HepG2 (cell line): ENCODE data around the gene BRD3. TPM values are rescaled to one million over a fixed set of nuclear protein-coding genes. Genes with fewer than 3 reads are reported as not detected.
A peak's percentile ranks its signal among the peaks of the same experiment; 100 is the strongest.

Source experiments
- CBX1 ChIP-seq: IDR thresholded peaks from one replicate; pipeline ENCODE4 v1.6.1; 2016; ENCODE audit warnings: antibody characterized with exemption, low read depth
- ESRRA ChIP-seq: sonication (generic); formaldehyde crosslinking; IDR thresholded peaks from 2 replicates; pipeline ENCODE4 v1.5.1; 2020; ENCODE audit warnings: mild to moderate bottlenecking, low read depth, missing genetic modification reagents
- ISL2 ChIP-seq: sonication (generic); formaldehyde crosslinking; IDR thresholded peaks from 2 replicates; pipeline ENCODE4 v1.5.0; 2020; ENCODE audit warnings: missing genetic modification reagents
- MAFK ChIP-seq, 2 experiments: IDR thresholded peaks in 1 of 2; conservative IDR thresholded peaks in 1 of 2; 2 replicates each; pipeline ENCODE4 v1.6.1; 2011; ENCODE audit warnings: improper control_type of control experiment in 2 of 2, low read length in 2 of 2
- TBX3 ChIP-seq: fragments of 450-650 bp; IDR thresholded peaks from 2 replicates; pipeline ENCODE4 v1.6.1; 2017; ENCODE audit warnings: antibody characterized with exemption, mild to moderate bottlenecking, inconsistent platforms, borderline replicate concordance
- TRIM24 ChIP-seq: sonication (generic); formaldehyde crosslinking; IDR thresholded peaks from 2 replicates; pipeline ENCODE4 v1.8.0; 2022; ENCODE audit warnings: mild to moderate bottlenecking, missing genetic modification reagents
- ZBTB7A ChIP-seq: sonication (generic); formaldehyde crosslinking; IDR thresholded peaks from 2 replicates; pipeline ENCODE4 v1.8.0; 2022; ENCODE audit warnings: mild to moderate bottlenecking, missing genetic modification reagents
- ZNF124 ChIP-seq: sonication (generic); formaldehyde crosslinking; IDR thresholded peaks from 2 replicates; pipeline ENCODE4 v1.4.0; 2020; ENCODE audit warnings: missing genetic modification reagents
- ZNF235 ChIP-seq: sonication (generic); formaldehyde crosslinking; IDR thresholded peaks from 2 replicates; pipeline ENCODE4 v1.8.1; 2023; ENCODE audit warnings: mild to moderate bottlenecking, missing genetic modification reagents, borderline replicate concordance
- ZNF350 ChIP-seq: sonication (generic); formaldehyde crosslinking; IDR thresholded peaks from 2 replicates; pipeline ENCODE4 v1.4.0; 2020; ENCODE audit warnings: mild to moderate bottlenecking, low read depth, missing genetic modification reagents, borderline replicate concordance
- ZNF484 ChIP-seq: sonication (generic); formaldehyde crosslinking; IDR thresholded peaks from 2 replicates; pipeline ENCODE4 v1.5.1; 2020; ENCODE audit warnings: mild to moderate bottlenecking, low read depth, missing genetic modification reagents, borderline replicate concordance
- ZNF557 ChIP-seq: sonication (generic); formaldehyde crosslinking; IDR thresholded peaks from 2 replicates; pipeline ENCODE4 v1.4.0; 2020; ENCODE audit warnings: missing genetic modification reagents
- ZNF616 ChIP-seq: sonication (generic); formaldehyde crosslinking; IDR thresholded peaks from 2 replicates; pipeline ENCODE4 v1.5.0; 2020; ENCODE audit warnings: low read depth, mild to moderate bottlenecking, missing genetic modification reagents
- ZNF720 ChIP-seq: sonication (generic); formaldehyde crosslinking; IDR thresholded peaks from 2 replicates; pipeline ENCODE4 v1.4.0; 2020; ENCODE audit warnings: missing genetic modification reagents
- ZNF766 ChIP-seq: sonication (generic); formaldehyde crosslinking; IDR thresholded peaks from 2 replicates; pipeline ENCODE4 v1.5.0; 2020; ENCODE audit warnings: missing genetic modification reagents, borderline replicate concordance
- polyA plus RNA-seq, 8 experiments: library from polyadenylated mRNA; depleted of rRNA in 3 of 8; stranded (reverse) in 7 of 8; unstranded in 1 of 8; fragments of >200 nt; fragmentation: Illumina TruSeq in 4 of 8; extraction: Trizol in 4 of 8; gene quantifications; 2 replicates each; pipeline versions ENCODE4 v1.2.1 to v1.2.3, GENCODE V29; 2011 to 2016; ENCODE audit warnings: low read depth in 4 of 8, missing spikeins in 1 of 8, mixed read lengths in 1 of 8; ENCODE audit not compliant: insufficient read depth in 1 of 8
- total RNA-seq, 5 experiments: library from RNA; depleted of rRNA; stranded (reverse); fragments of >200 nt; fragmentation: Illumina TruSeq; extraction: Trizol; gene quantifications; 2 replicates each; pipeline ENCODE4 v1.2.3, GENCODE V29; 2016; ENCODE audit warnings: low read depth in 1 of 5
- TF ChIP-seq, protein P1 (sequence below): sonication (generic); formaldehyde crosslinking; IDR thresholded peaks from 2 replicates; pipeline ENCODE4 v1.9.0; 2021; ENCODE audit warnings: missing genetic modification reagents, borderline replicate concordance
- TF ChIP-seq, protein P2 (sequence below), 2 experiments: IDR thresholded peaks; 2 replicates each; pipeline ENCODE4 v1.6.1; 2011 to 2012; ENCODE audit warnings: low read length in 2 of 2, borderline replicate concordance in 1 of 2, low read depth in 1 of 2, mild to moderate bottlenecking in 1 of 2, moderate library complexity in 1 of 2
- TF ChIP-seq, protein P3 (sequence below): IDR thresholded peaks from 2 replicates; pipeline ENCODE4 v1.4.0; 2020; ENCODE audit warnings: mild to moderate bottlenecking, missing genetic modification reagents

BRD3 gene
- total and polyA plus RNA-seq, 2 of the 13 experiments (the other 11 are each of a cell fraction or from before 2014, with no cell fraction given): 5.9 to 12.9 TPM

DNA sequence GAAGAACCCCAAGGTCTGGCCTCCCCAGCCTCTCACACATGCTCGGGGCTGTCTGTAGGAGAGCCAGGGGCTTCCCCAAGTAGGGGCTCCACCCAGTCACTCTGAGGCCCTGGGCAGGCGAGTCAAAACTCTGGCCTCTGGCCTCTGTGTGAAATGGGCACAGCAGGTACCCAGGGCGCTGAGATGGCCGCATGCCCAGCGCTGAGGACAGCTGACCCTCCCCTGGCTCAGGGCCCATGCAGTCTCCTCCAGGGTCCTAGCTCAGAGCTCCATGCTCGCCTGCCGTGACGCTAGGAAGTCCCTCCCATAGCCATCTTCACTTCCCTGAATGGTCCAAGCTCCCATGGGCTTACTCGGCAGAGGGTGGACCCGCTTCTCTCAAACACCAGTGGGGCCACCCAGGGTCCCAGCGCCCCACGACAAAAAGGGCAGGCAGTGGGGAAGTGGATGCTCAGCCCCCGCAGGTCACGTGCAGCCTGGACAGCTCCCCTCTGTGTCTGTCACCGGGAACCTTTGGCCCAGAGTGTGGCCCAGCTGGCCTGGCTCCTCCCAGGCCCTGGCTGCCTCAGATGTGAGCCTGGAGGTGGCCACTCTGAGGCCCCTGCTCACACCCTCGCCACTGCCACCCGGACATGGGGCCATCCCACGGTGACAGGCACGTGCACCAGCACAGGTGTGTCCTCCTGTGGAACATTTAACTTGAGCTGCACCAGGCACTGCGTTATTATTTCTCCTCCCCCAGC lies 63.5 kb downstream of the BRD3 start (continued):
- TF ChIP-seq, protein P1, sequence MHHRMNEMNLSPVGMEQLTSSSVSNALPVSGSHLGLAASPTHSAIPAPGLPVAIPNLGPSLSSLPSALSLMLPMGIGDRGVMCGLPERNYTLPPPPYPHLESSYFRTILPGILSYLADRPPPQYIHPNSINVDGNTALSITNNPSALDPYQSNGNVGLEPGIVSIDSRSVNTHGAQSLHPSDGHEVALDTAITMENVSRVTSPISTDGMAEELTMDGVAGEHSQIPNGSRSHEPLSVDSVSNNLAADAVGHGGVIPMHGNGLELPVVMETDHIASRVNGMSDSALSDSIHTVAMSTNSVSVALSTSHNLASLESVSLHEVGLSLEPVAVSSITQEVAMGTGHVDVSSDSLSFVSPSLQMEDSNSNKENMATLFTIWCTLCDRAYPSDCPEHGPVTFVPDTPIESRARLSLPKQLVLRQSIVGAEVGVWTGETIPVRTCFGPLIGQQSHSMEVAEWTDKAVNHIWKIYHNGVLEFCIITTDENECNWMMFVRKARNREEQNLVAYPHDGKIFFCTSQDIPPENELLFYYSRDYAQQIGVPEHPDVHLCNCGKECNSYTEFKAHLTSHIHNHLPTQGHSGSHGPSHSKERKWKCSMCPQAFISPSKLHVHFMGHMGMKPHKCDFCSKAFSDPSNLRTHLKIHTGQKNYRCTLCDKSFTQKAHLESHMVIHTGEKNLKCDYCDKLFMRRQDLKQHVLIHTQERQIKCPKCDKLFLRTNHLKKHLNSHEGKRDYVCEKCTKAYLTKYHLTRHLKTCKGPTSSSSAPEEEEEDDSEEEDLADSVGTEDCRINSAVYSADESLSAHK: no peak
- TF ChIP-seq ISL2 (CRISPR knock-in tag): no peak
- TF ChIP-seq ZNF616 (CRISPR knock-in tag): no peak
- TF ChIP-seq ZNF124 (CRISPR knock-in tag): no peak
- TF ChIP-seq TRIM24 (CRISPR knock-in tag): no peak
- TF ChIP-seq ZNF766 (CRISPR knock-in tag): no peak
- TF ChIP-seq ESRRA (CRISPR knock-in tag): no peak
- no peak for TF ChIP-seq TBX3
- TF ChIP-seq, protein P2, sequence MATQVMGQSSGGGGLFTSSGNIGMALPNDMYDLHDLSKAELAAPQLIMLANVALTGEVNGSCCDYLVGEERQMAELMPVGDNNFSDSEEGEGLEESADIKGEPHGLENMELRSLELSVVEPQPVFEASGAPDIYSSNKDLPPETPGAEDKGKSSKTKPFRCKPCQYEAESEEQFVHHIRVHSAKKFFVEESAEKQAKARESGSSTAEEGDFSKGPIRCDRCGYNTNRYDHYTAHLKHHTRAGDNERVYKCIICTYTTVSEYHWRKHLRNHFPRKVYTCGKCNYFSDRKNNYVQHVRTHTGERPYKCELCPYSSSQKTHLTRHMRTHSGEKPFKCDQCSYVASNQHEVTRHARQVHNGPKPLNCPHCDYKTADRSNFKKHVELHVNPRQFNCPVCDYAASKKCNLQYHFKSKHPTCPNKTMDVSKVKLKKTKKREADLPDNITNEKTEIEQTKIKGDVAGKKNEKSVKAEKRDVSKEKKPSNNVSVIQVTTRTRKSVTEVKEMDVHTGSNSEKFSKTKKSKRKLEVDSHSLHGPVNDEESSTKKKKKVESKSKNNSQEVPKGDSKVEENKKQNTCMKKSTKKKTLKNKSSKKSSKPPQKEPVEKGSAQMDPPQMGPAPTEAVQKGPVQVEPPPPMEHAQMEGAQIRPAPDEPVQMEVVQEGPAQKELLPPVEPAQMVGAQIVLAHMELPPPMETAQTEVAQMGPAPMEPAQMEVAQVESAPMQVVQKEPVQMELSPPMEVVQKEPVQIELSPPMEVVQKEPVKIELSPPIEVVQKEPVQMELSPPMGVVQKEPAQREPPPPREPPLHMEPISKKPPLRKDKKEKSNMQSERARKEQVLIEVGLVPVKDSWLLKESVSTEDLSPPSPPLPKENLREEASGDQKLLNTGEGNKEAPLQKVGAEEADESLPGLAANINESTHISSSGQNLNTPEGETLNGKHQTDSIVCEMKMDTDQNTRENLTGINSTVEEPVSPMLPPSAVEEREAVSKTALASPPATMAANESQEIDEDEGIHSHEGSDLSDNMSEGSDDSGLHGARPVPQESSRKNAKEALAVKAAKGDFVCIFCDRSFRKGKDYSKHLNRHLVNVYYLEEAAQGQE (IDR thresholded peaks at IDR 0.05; ENCODE audit: borderline replicate concordance in 1 of 2, low read depth in 1 of 2, low read length in 2 of 2): peak; percentile 30 to 82
- no peak for TF ChIP-seq ZNF557 (CRISPR knock-in tag)
- TF ChIP-seq, protein P3, sequence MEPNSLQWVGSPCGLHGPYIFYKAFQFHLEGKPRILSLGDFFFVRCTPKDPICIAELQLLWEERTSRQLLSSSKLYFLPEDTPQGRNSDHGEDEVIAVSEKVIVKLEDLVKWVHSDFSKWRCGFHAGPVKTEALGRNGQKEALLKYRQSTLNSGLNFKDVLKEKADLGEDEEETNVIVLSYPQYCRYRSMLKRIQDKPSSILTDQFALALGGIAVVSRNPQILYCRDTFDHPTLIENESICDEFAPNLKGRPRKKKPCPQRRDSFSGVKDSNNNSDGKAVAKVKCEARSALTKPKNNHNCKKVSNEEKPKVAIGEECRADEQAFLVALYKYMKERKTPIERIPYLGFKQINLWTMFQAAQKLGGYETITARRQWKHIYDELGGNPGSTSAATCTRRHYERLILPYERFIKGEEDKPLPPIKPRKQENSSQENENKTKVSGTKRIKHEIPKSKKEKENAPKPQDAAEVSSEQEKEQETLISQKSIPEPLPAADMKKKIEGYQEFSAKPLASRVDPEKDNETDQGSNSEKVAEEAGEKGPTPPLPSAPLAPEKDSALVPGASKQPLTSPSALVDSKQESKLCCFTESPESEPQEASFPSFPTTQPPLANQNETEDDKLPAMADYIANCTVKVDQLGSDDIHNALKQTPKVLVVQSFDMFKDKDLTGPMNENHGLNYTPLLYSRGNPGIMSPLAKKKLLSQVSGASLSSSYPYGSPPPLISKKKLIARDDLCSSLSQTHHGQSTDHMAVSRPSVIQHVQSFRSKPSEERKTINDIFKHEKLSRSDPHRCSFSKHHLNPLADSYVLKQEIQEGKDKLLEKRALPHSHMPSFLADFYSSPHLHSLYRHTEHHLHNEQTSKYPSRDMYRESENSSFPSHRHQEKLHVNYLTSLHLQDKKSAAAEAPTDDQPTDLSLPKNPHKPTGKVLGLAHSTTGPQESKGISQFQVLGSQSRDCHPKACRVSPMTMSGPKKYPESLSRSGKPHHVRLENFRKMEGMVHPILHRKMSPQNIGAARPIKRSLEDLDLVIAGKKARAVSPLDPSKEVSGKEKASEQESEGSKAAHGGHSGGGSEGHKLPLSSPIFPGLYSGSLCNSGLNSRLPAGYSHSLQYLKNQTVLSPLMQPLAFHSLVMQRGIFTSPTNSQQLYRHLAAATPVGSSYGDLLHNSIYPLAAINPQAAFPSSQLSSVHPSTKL: no peak
- TF ChIP-seq ZNF720 (CRISPR knock-in tag): no peak
- TF ChIP-seq ZNF235: no peak
- no peak for TF ChIP-seq ZNF484 (CRISPR knock-in tag)
- TF ChIP-seq CBX1: no peak
- TF ChIP-seq ZNF350 (CRISPR knock-in tag): no peak
- TF ChIP-seq ZBTB7A (CRISPR knock-in tag): no peak
- no peak for TF ChIP-seq MAFK (conservative IDR thresholded peaks at IDR 0.05 in 1 of 2, IDR thresholded peaks at IDR 0.05 in 1 of 2; ENCODE audit: low read length in 2 of 2)
